Smooth muscle cell (in vitro differentiated cells): ENCODE data around the gene GTPBP10. TPM values are rescaled to one million over a fixed set of nuclear protein-coding genes. Genes with fewer than 3 reads are reported as not detected.
"Not testable (repeated sequence)": the region's sequence is repeated elsewhere in the genome, so short reads cannot be mapped to it uniquely, and the experiment has no call there.

Experiments
- DNase-seq: peaks from one replicate; lab custom pipeline; 2025; ENCODE audit not compliant: unreplicated experiment; lab: John Stamatoyannopoulos, UW
- H2AFZ ChIP-seq: fragments of 200-600 bp; sonication (generic); 2 replicates; pipeline ENCODE4 v1.6.0; 2016; ENCODE audit warnings: antibody characterized with exemption, low read depth, mild to moderate bottlenecking
- H3F3A ChIP-seq: fragments of 200-600 bp; sonication (generic); 2 replicates; pipeline ENCODE4 v1.6.0; 2017; ENCODE audit warnings: antibody characterized with exemption, low read depth
- H3K27ac ChIP-seq: fragments of 200-600 bp; sonication (generic); 2 replicates; pipeline ENCODE4 v1.5.1; 2016; ENCODE audit warnings: low read depth, mild to moderate bottlenecking
- H3K27me3 ChIP-seq: fragments of 200-600 bp; sonication (generic); 2 replicates; pipeline ENCODE4 v1.6.1; 2016; ENCODE audit warnings: low read depth, mild to moderate bottlenecking
- H3K36me3 ChIP-seq: fragments of 200-600 bp; sonication (generic); 2 replicates; pipeline ENCODE4 v1.5.1; 2016; ENCODE audit warnings: low read depth
- H3K4me1 ChIP-seq: fragments of 200-600 bp; sonication (generic); 2 replicates; pipeline ENCODE4 v1.5.1; 2016; ENCODE audit warnings: low read depth
- H3K4me2 ChIP-seq: fragments of 200-600 bp; sonication (generic); 2 replicates; pipeline ENCODE4 v1.6.0; 2016; ENCODE audit warnings: mild to moderate bottlenecking
- H3K4me3 ChIP-seq: fragments of 200-600 bp; sonication (generic); 2 replicates; pipeline ENCODE4 v1.5.1; 2016; ENCODE audit warnings: mild to moderate bottlenecking
- H3K79me2 ChIP-seq: fragments of 200-600 bp; sonication (generic); 2 replicates; pipeline ENCODE4 v1.6.0; 2016; ENCODE audit warnings: low read depth, mild to moderate bottlenecking
- H3K9ac ChIP-seq: fragments of 200-600 bp; sonication (generic); 2 replicates; pipeline ENCODE4 v1.6.0; 2016; ENCODE audit warnings: low read depth
- H3K9me3 ChIP-seq: fragments of 200-600 bp; sonication (generic); replicated peaks from 2 replicates; pipeline ENCODE4 v1.5.1; 2016; ENCODE audit warnings: low read depth
- H4K20me1 ChIP-seq: fragments of 200-600 bp; sonication (generic); 2 replicates; pipeline ENCODE4 v1.6.0; 2016; ENCODE audit warnings: low read depth
- CTCF ChIP-seq: fragments of 200-600 bp; sonication (generic); IDR thresholded peaks from 2 replicates; pipeline ENCODE4 v1.5.1; 2017; ENCODE audit warnings: borderline replicate concordance, mild to moderate bottlenecking, antibody characterized with exemption; ENCODE audit not compliant: insufficient read depth, poor library complexity, severe bottlenecking
- WGBS: methylation state at CpG from one replicate; pipeline ENCODE4 v1.1.7; 2016; ENCODE audit warnings: low lambda C conversion rate; 5-methylcytosine and 5-hydroxymethylcytosine counted together
- polyA plus RNA-seq: library from polyadenylated mRNA; unstranded; fragments of >200 nt; fragmentation: Nextera tagmentation; extraction: Ambion mirVana; gene quantifications from 2 replicates; pipeline ENCODE4 v1.2.1, GENCODE V29; 2016
- total RNA-seq: library from RNA; depleted of rRNA; stranded (reverse); fragments of >200 nt; gene quantifications from 2 replicates; pipeline ENCODE4 v1.2.3, GENCODE V29; 2014

The GTPBP10 gene
- total and polyA plus RNA-seq, 2 experiments from 2014 or later, result 13.5 to 19.4 TPM

- no peaks in the 10 kb centered on the region for H4K20me1 ChIP-seq
- no peak for TF ChIP-seq CTCF
- no peaks in the 10 kb centered on the region for H3K79me2 ChIP-seq
- 0% methylated on average over 1 of the region's 1 CpG for WGBS
- H3K36me3 ChIP-seq, result no peaks in the 10 kb centered on the region
- H3F3A ChIP-seq, result no peaks in the 10 kb centered on the region
- H3K4me3 ChIP-seq, result no peak overlapping the region
- H3K27ac ChIP-seq, result no peak overlapping the region
- H3K9me3 ChIP-seq, result no peaks in the 10 kb centered on the region
- DNase-seq, result no peak
- H3K4me2 ChIP-seq, result no peak overlapping the region
- peaks cover 34% of the 10 kb centered on the region for H3K27me3 ChIP-seq
- no peak overlapping the region for H2AFZ ChIP-seq
- H3K4me1 ChIP-seq, result no peaks in the 10 kb centered on the region
- no peak overlapping the region for H3K9ac ChIP-seq
Observed at GRCh38 chr7:90326500-90326899, 20.0 kb upstream of the GTPBP10 start.

- no peaks in the 10 kb centered on the region for H3K36me3 ChIP-seq
- WGBS, result 96% methylated on average over 24 of the region's 48 CpGs
- H3K4me2 ChIP-seq, result no peak overlapping the region
- H3K4me1 ChIP-seq, result peaks cover 7% of the 10 kb centered on the region
- no peaks in the 10 kb centered on the region for H3K9me3 ChIP-seq
- H3K79me2 ChIP-seq, result no peaks in the 10 kb centered on the region
- H3K27me3 ChIP-seq, result no peaks in the 10 kb centered on the region
- no peak overlapping the region for H3K27ac ChIP-seq
- H4K20me1 ChIP-seq, result no peaks in the 10 kb centered on the region
- TF ChIP-seq CTCF, result no peak
- no peak for DNase-seq
- no peak overlapping the region for H3K4me3 ChIP-seq
- no peak overlapping the region for H2AFZ ChIP-seq
- no peaks in the 10 kb centered on the region for H3F3A ChIP-seq
- no peak overlapping the region for H3K9ac ChIP-seq
Observed at GRCh38 chr7:90334193-90334843, 12.2 kb upstream of the GTPBP10 start.

GRCh38 chr7:90334926-90335325 is 11.6 kb upstream of the GTPBP10 start:
- not testable (repeated sequence) for H2AFZ ChIP-seq, H3K27me3 ChIP-seq, H4K20me1 ChIP-seq, H3K9me3 ChIP-seq, H3K79me2 ChIP-seq, H3K4me2 ChIP-seq, H3F3A ChIP-seq, H3K4me3 ChIP-seq, H3K27ac ChIP-seq, H3K4me1 ChIP-seq, H3K36me3 ChIP-seq, DNase-seq, H3K9ac ChIP-seq
- 86% methylated on average over 2 of the region's 2 CpGs for WGBS

- Histone ChIP-seq H3K4me3 (no peak overlapping the region), H2AFZ (no peak overlapping the region), H3K9me3 (no peaks in the 10 kb centered on the region), H3K79me2 (no peaks in the 10 kb centered on the region), H3K36me3 (no peaks in the 10 kb centered on the region), H3K9ac (no peak overlapping the region), H3K27ac (no peak overlapping the region), H3K4me2 (no peak overlapping the region), H3K4me1 (peaks cover 4% of the 10 kb centered on the region), H4K20me1 (no peaks in the 10 kb centered on the region), H3F3A (no peaks in the 10 kb centered on the region), H3K27me3 (no peaks in the 10 kb centered on the region)
- DNase-seq, result no peak
- no peak for TF ChIP-seq CTCF
Observed at GRCh38 chr7:90337106-90337505, 9.4 kb upstream of the GTPBP10 start.
